Keratinocyte (primary cell): ENCODE measurements around the gene NSG1.

Experiments
- CTCF ChIP-seq, 3 experiments: IDR thresholded peaks in 1 of 3; conservative IDR thresholded peaks in 1 of 3; optimal IDR thresholded peaks in 1 of 3; 2 replicates in 2 of 3; 3 replicates in 1 of 3; pipeline versions ENCODE3 to v1.5.1; 2011; ENCODE audit warnings: low read length in 3 of 3, mild to moderate bottlenecking in 3 of 3, moderate library complexity in 2 of 3, control low read depth in 1 of 3, inconsistent platforms in 1 of 3; ENCODE audit not compliant: insufficient read depth in 2 of 3; ENCODE audit errors: extremely low read depth in 1 of 3
- EZH2 ChIP-seq: IDR thresholded peaks from one replicate; pipeline ENCODE4 v1.6.1; 2012; ENCODE audit warnings: inconsistent platforms, mild to moderate bottlenecking, low read length, moderate library complexity

GRCh38 chr4:4388836-4389575, 2.1 kb downstream of the NSG1 start:
- no peak for TF ChIP-seq CTCF (optimal IDR thresholded peaks at IDR 0.05 in 1 of 3, IDR thresholded peaks at IDR 0.05 in 1 of 3, conservative IDR thresholded peaks at IDR 0.05 in 1 of 3; ENCODE audit: extremely low read depth in 1 of 3, insufficient read depth in 2 of 3, low read length in 3 of 3)
- no peak for TF ChIP-seq EZH2
